K562 (cell line): ENCODE measurements around the gene ERRFI1. TPM values are rescaled to one million over a fixed set of nuclear protein-coding genes. Genes with fewer than 3 reads are reported as not detected.

Experiments
- BDP1 ChIP-seq: IDR thresholded peaks from 3 replicates; pipeline ENCODE4 v1.6.1; 2011; ENCODE audit not compliant: insufficient read length, insufficient read depth
- CC2D1A ChIP-seq: fragments of 450-650 bp; IDR thresholded peaks from 2 replicates; pipeline ENCODE4 v1.6.1; 2017; ENCODE audit warnings: mild to moderate bottlenecking
- GATAD2B ChIP-seq: fragments of 450-650 bp; IDR thresholded peaks from 2 replicates; pipeline ENCODE4 v1.6.1; 2017; ENCODE audit warnings: mild to moderate bottlenecking, borderline replicate concordance
- GTF2A2 ChIP-seq: IDR thresholded peaks from 2 replicates; pipeline ENCODE4 v1.6.1; 2016; ENCODE audit warnings: mild to moderate bottlenecking, missing genetic modification characterization, missing compliant biosample characterization
- HIVEP1 ChIP-seq: fragments of 250-450 bp; sonication (Bioruptor Pico); IDR thresholded peaks from 2 replicates; pipeline ENCODE4 v1.4.0; 2020; ENCODE audit warnings: mild to moderate bottlenecking
- MTF1 ChIP-seq: fragments of 250-450 bp; sonication (Bioruptor Pico); IDR thresholded peaks from 2 replicates; pipeline ENCODE4 v1.9.0; 2021; ENCODE audit warnings: moderate library complexity, mild to moderate bottlenecking, inconsistent platforms, borderline replicate concordance
- NFYB ChIP-seq: IDR thresholded peaks from 2 replicates; pipeline ENCODE4 v1.6.1; 2011; ENCODE audit warnings: mild to moderate bottlenecking, moderate library complexity; ENCODE audit not compliant: insufficient read length; ENCODE audit errors: extremely low read depth
- POU5F1 ChIP-seq: fragments of 150-350 bp; IDR thresholded peaks from 2 replicates; pipeline ENCODE4 v1.6.1; 2014; ENCODE audit warnings: borderline replicate concordance, low read length, low read depth, mild to moderate bottlenecking; ENCODE audit not compliant: partially characterized antibody
- RBFOX2 ChIP-seq: fragments of 200-400 bp; formaldehyde crosslinking; IDR thresholded peaks from 2 replicates; pipeline ENCODE4 v1.6.1; 2017; ENCODE audit warnings: low read depth, mild to moderate bottlenecking, low read length, moderate library complexity
- RBM15 ChIP-seq: fragments of 200-400 bp; formaldehyde crosslinking; IDR thresholded peaks from 2 replicates; pipeline ENCODE4 v1.6.1; 2018; ENCODE audit warnings: mild to moderate bottlenecking, low read length, moderate library complexity; ENCODE audit not compliant: insufficient read depth
- SAFB ChIP-seq: fragments of 200-400 bp; formaldehyde crosslinking; IDR thresholded peaks from 2 replicates; pipeline ENCODE4 v1.6.1; 2017; ENCODE audit warnings: low read depth, low read length, borderline replicate concordance
- TSC22D4 ChIP-seq: fragments of 450-650 bp; IDR thresholded peaks from 2 replicates; pipeline ENCODE4 v1.6.1; 2016; ENCODE audit warnings: missing genetic modification characterization, missing biosample characterization, control low read depth
- VEZF1 ChIP-seq: fragments of 200-800 bp; sonication (Bioruptor generic); IDR thresholded peaks from 2 replicates; pipeline ENCODE4 v1.6.1; 2017; ENCODE audit warnings: missing genetic modification characterization, missing compliant biosample characterization
- ZBTB9 ChIP-seq: fragments of 450-650 bp; formaldehyde crosslinking; IDR thresholded peaks from 2 replicates; pipeline ENCODE4 v1.4.0; 2020; ENCODE audit warnings: mild to moderate bottlenecking, moderate library complexity
- ZNF347 ChIP-seq: fragments of 450-650 bp; formaldehyde crosslinking; IDR thresholded peaks from 2 replicates; pipeline ENCODE4 v1.4.0; 2020; ENCODE audit warnings: low read depth, mild to moderate bottlenecking, moderate library complexity
- ZNF586 ChIP-seq: fragments of 450-650 bp; formaldehyde crosslinking; conservative IDR thresholded peaks from 2 replicates; pipeline ENCODE4 v1.4.0; 2020; ENCODE audit warnings: mild to moderate bottlenecking, moderate library complexity
- ZNF609 ChIP-seq: sonication (generic); formaldehyde crosslinking; IDR thresholded peaks from 2 replicates; pipeline ENCODE4 v1.8.1; 2023; ENCODE audit warnings: missing genetic modification reagents, mild to moderate bottlenecking, borderline replicate concordance
- ZNF668 ChIP-seq: fragments of 250-450 bp; sonication (Bioruptor Pico); IDR thresholded peaks from 2 replicates; pipeline ENCODE4 v1.8.0; 2022; ENCODE audit warnings: mild to moderate bottlenecking, inconsistent platforms
- ZNF766 ChIP-seq: fragments of 200-800 bp; sonication (Bioruptor generic); conservative IDR thresholded peaks from 2 replicates; pipeline ENCODE4 v1.6.1; 2016; ENCODE audit warnings: missing genetic modification characterization, missing compliant biosample characterization
- ZSCAN29 ChIP-seq: fragments of 450-650 bp; IDR thresholded peaks from 2 replicates; pipeline ENCODE4 v1.6.1; 2017
- polyA plus RNA-seq, 8 experiments: library from polyadenylated mRNA; depleted of rRNA in 4 of 8; stranded (reverse) in 5 of 8; unstranded in 3 of 8; fragments of >200 nt; fragmentation: Nextera tagmentation in 2 of 8; fragmentation: Illumina TruSeq in 1 of 8; extraction: Ambion mirVana in 2 of 8; extraction: Trizol in 1 of 8; gene quantifications; 2 replicates each; pipeline versions ENCODE4 v1.2.1 to v1.2.3, GENCODE V29; 2011 to 2014; ENCODE audit warnings: inconsistent platforms in 1 of 8, missing spikeins in 1 of 8
- total RNA-seq, 7 experiments: library from RNA; depleted of rRNA in 6 of 7; stranded (reverse); fragments of >200 nt in 6 of 7; fragmentation: Illumina TruSeq in 2 of 7; extraction: Trizol in 2 of 7; gene quantifications; 2 replicates each; pipeline versions ENCODE4 v1.2.1 to v1.2.3, GENCODE V29; 2011 to 2021; ENCODE audit warnings: low replicate concordance in 1 of 7

ERRFI1 gene
- total and polyA plus RNA-seq, 9 of the 15 experiments (the other 6 are each of a cell fraction or from before 2014, with no cell fraction given): 0.67 to 4.4 (median 1.1) TPM

GRCh38 chr1:8004803-8005573 lies 21.1 kb downstream of the ERRFI1 start (continued):
- TF ChIP-seq GATAD2B: peak; percentile 62; the same call in 1 of the 2 replicates
- TF ChIP-seq ZNF609 (CRISPR knock-in tag): no peak
- no peak for TF ChIP-seq ZSCAN29
- no peak for TF ChIP-seq POU5F1
- no peak for TF ChIP-seq ZBTB9
- TF ChIP-seq ZNF766 (CRISPR knock-in tag): no peak
- TF ChIP-seq NFYB: no peak
- TF ChIP-seq SAFB: no peak
- TF ChIP-seq ZNF347 (CRISPR knock-in tag): no peak
- TF ChIP-seq TSC22D4: no peak
- no peak; the same call in 1 of the 2 replicates for TF ChIP-seq ZNF668 (CRISPR knock-in tag)
- TF ChIP-seq MTF1: no peak
- peak; percentile 68; the same call in 1 of the 2 replicates for TF ChIP-seq CC2D1A
- no peak for TF ChIP-seq BDP1
- 0 out of 2 replicates have a peak, but pooled peaks have one; percentile 25 for TF ChIP-seq RBFOX2
- TF ChIP-seq VEZF1: peak; percentile 56; the same call in 1 of the 2 replicates
- no peak for TF ChIP-seq GTF2A2 (tag)
- TF ChIP-seq HIVEP1 (CRISPR knock-in tag): no peak
- no peak for TF ChIP-seq RBM15
- TF ChIP-seq ZNF586 (CRISPR knock-in tag): no peak
